ENCODE results near the gene CSNK2B.

Gene CSNK2B

GRCh38 chr6:31717499-31718222 is 51.8 kb downstream of the CSNK2B start:
- no peak for DNase-seq

- no peak for DNase-seq
These were observed 52.4 kb downstream of the CSNK2B start for GRCh38 chr6:31718265-31718664.

- DNase-seq: no peak
These were observed 53.1 kb downstream of the CSNK2B start for GRCh38 chr6:31719001-31719400.
